Activated T-cell treated with anti-CD3 and anti-CD28 coated beads, Interleukin-2, amount 50 U/mL, for 4 hours (primary cell): Measurements from ENCODE around the gene PLCB4. TPM values are rescaled to one million over a fixed set of nuclear protein-coding genes. Genes with fewer than 3 reads are reported as not detected.

Experiments used
- ATAC-seq, 2 donors: fragments of 200-7000 bp; cut with Tn5 transposase; one replicate each; pipeline ENCODE4 v1.10.0; 2021
- DNase-seq: peaks from one replicate; pipeline ENCODE4 v3.0.0-alpha.2; 2020
- H3K27me3 Mint-ChIP-seq: one replicate; pipeline ENCODE4 v1.8.0; 2021; ENCODE audit warnings: low read depth, mixed read lengths
- H3K36me3 Mint-ChIP-seq: one replicate; pipeline ENCODE4 v1.8.0; 2022; ENCODE audit warnings: mixed read lengths; ENCODE audit not compliant: insufficient read depth
- H3K4me1 Mint-ChIP-seq: one replicate; pipeline ENCODE4 v1.8.0; 2021; ENCODE audit warnings: low read depth, mixed read lengths
- H3K4me3 Mint-ChIP-seq: one replicate; pipeline ENCODE4 v1.8.0; 2021; ENCODE audit warnings: mild to moderate bottlenecking, moderate library complexity, mixed read lengths
- H3K9me3 Mint-ChIP-seq: one replicate; pipeline ENCODE4 v1.8.0; 2021; ENCODE audit warnings: mixed read lengths
- total RNA-seq, 3 donors: library from RNA; stranded (reverse); gene quantifications; one replicate each; pipeline ENCODE4 v1.2.1, GENCODE V29; 2021

The PLCB4 gene
- total RNA-seq, 3 donors from 2014 or later, result 0.05 TPM; not detected in 1

DNA sequence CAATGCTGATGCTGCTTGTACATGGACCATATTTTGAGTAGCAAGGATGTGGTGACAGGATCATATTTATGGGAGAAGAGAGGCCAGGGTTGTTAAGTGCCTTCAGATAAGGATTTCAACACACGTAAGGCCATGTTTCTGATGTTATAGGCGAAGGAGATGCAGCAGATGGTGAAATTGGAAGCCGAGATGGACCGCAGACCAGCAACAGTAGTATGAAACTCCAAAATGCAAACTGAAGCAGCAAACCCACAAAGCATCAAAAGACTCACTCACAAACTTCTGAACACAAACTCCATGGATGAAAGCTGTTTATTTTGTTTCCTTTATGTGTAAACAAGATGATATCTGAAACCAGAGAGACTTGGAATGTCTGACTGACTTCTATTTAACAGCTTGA lies 409.9 kb downstream of the PLCB4 start:
- ATAC-seq, result no peak
- H3K9me3 Mint-ChIP-seq, result no peaks in the 10 kb centered on the region
- no peak overlapping the region for H3K4me3 Mint-ChIP-seq
- DNase-seq, result no peak
- no peaks in the 10 kb centered on the region for H3K27me3 Mint-ChIP-seq
- H3K4me1 Mint-ChIP-seq, result no peaks in the 10 kb centered on the region
- H3K36me3 Mint-ChIP-seq, result no peaks in the 10 kb centered on the region

DNA sequence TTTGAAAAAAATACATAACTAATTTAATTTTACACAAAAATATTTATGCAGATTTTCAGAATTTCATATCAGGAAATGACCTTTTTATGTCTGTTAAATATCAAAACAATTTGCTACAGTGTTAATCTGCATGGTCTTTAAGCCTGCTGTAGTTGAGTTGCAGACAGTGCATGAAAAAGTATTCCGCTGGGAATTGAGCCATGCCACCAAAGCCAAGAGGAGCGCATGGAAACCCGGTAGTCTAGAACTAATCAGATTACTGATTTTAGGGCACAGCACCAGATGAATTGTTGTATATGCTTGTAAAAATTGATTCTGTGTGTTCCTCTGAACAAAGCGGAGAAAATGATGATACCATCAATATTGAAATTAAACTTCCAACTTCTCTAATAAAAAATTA lies 411.2 kb downstream of the PLCB4 start:
- no peak overlapping the region for H3K4me3 Mint-ChIP-seq
- no peaks in the 10 kb centered on the region for H3K36me3 Mint-ChIP-seq
- no peaks in the 10 kb centered on the region for H3K9me3 Mint-ChIP-seq
- no peak for DNase-seq
- no peak for ATAC-seq
- H3K27me3 Mint-ChIP-seq, result no peaks in the 10 kb centered on the region
- H3K4me1 Mint-ChIP-seq, result no peaks in the 10 kb centered on the region

DNA sequence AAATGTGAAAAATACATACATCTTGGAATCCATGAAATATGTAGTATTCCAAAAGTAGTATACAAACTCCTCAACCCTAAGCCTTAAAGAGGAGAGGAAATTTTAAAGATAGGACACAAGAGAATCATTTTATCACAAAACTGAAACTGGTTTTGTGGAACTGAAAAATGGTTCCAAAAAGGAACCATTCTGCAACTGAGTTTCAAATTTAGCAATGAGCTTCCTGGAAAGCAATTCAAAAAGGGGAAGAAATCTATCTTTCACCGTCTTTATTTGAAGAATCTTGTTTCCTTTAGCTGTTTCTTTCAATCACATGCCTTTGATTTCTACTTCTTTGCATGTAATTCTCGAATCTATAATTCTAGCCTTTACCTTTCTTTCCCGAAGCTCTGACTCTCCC lies 413.3 kb downstream of the PLCB4 start:
- no peaks in the 10 kb centered on the region for H3K4me1 Mint-ChIP-seq
- no peaks in the 10 kb centered on the region for H3K27me3 Mint-ChIP-seq
- no peaks in the 10 kb centered on the region for H3K36me3 Mint-ChIP-seq
- no peak for ATAC-seq
- no peak for DNase-seq
- no peaks in the 10 kb centered on the region for H3K9me3 Mint-ChIP-seq
- H3K4me3 Mint-ChIP-seq, result no peak overlapping the region

- H3K27me3 Mint-ChIP-seq, result no peaks in the 10 kb centered on the region
- H3K9me3 Mint-ChIP-seq, result no peaks in the 10 kb centered on the region
- no peaks in the 10 kb centered on the region for H3K36me3 Mint-ChIP-seq
- no peaks in the 10 kb centered on the region for H3K4me1 Mint-ChIP-seq
- ATAC-seq, result no peak
- no peak for DNase-seq
- no peak overlapping the region for H3K4me3 Mint-ChIP-seq
These were observed 414.2 kb downstream of the PLCB4 start for GRCh38 chr20:9483131-9483530.

- no peaks in the 10 kb centered on the region for H3K4me1 Mint-ChIP-seq
- H3K9me3 Mint-ChIP-seq, result no peaks in the 10 kb centered on the region
- ATAC-seq (no peak), DNase-seq (no peak)
- no peaks in the 10 kb centered on the region for H3K36me3 Mint-ChIP-seq
- H3K4me3 Mint-ChIP-seq, result no peak overlapping the region
- no peaks in the 10 kb centered on the region for H3K27me3 Mint-ChIP-seq
These were observed 416.9 kb downstream of the PLCB4 start for GRCh38 chr20:9485614-9486340.

GRCh38 chr20:9487231-9487630 lies 418.3 kb downstream of the PLCB4 start:
- no peaks in the 10 kb centered on the region for H3K27me3 Mint-ChIP-seq
- H3K4me1 Mint-ChIP-seq, result no peaks in the 10 kb centered on the region
- no peaks in the 10 kb centered on the region for H3K9me3 Mint-ChIP-seq
- no peak for DNase-seq
- no peak overlapping the region for H3K4me3 Mint-ChIP-seq
- ATAC-seq, result no peak
- H3K36me3 Mint-ChIP-seq, result no peaks in the 10 kb centered on the region

- no peaks in the 10 kb centered on the region for H3K36me3 Mint-ChIP-seq
- DNase-seq (no peak), ATAC-seq (no peak)
These were observed 419.2 kb downstream of the PLCB4 start for GRCh38 chr20:9488063-9488462.

GRCh38 chr20:9490161-9490560 lies 421.3 kb downstream of the PLCB4 start:
- no peaks in the 10 kb centered on the region for H3K27me3 Mint-ChIP-seq
- no peak for ATAC-seq
- no peak overlapping the region for H3K4me3 Mint-ChIP-seq
- H3K36me3 Mint-ChIP-seq, result no peaks in the 10 kb centered on the region
- no peak for DNase-seq
- H3K4me1 Mint-ChIP-seq, result no peaks in the 10 kb centered on the region
- peaks cover 8% of the 10 kb centered on the region for H3K9me3 Mint-ChIP-seq

More at GRCh38 chr20:9488063-9488462, 419.2 kb downstream of the PLCB4 start:
- H3K27me3 Mint-ChIP-seq, result no peaks in the 10 kb centered on the region
- H3K9me3 Mint-ChIP-seq, result no peaks in the 10 kb centered on the region
- H3K4me1 Mint-ChIP-seq, result no peaks in the 10 kb centered on the region
- no peak overlapping the region for H3K4me3 Mint-ChIP-seq

GRCh38 chr20:9490631-9491030 lies 421.7 kb downstream of the PLCB4 start:
- Mint-ChIP-seq H3K4me3 (no peak overlapping the region), H3K9me3 (peaks cover 13% of the 10 kb centered on the region), H3K36me3 (no peaks in the 10 kb centered on the region), H3K4me1 (no peaks in the 10 kb centered on the region), H3K27me3 (no peaks in the 10 kb centered on the region)
- no peak for ATAC-seq
- no peak for DNase-seq

DNA sequence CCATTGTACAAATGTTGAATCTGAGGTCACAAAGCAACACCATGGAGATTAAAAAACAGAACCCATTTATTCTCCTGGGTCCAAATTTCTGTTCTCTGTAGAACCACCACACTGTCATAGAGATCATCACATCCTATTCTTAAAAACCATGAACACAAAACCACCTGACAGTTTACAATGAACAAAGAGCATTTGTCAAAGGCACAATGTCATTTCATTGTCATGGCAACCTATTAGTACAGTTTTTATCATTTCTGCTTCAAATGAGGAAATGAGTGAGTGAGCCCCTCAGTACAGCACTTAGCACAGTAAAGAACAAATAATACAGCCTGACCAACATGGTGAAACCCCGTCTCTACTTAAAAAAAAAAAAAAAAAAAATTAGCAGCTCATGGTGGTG lies 422.4 kb downstream of the PLCB4 start:
- Mint-ChIP-seq H3K27me3 (no peaks in the 10 kb centered on the region), H3K36me3 (no peaks in the 10 kb centered on the region), H3K4me3 (no peak overlapping the region), H3K9me3 (peaks cover 17% of the 10 kb centered on the region), H3K4me1 (no peaks in the 10 kb centered on the region)
- no peak for DNase-seq
- ATAC-seq, result no peak

DNA sequence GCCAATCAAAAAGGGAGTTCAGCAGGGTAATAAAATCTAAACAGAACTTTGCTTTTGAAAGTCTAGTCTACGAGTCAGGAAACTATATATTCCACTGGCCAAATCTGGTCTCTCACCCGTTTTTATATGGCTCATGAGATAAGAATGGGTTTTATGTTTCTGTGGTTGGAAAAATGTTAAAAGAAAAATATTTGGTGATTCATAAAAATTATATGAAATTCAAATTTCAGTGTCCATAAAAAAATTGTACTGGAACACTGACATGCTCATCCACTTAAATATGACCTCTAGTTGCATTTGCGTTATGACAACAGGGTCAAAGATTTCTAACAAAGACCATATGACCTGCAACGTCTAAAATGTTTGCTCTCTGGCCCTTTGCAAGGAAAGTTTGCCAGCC lies 423.2 kb downstream of the PLCB4 start:
- DNase-seq (no peak), ATAC-seq (no peak)
- Mint-ChIP-seq H3K4me1 (no peaks in the 10 kb centered on the region), H3K36me3 (no peaks in the 10 kb centered on the region), H3K9me3 (peaks cover 17% of the 10 kb centered on the region), H3K27me3 (no peaks in the 10 kb centered on the region), H3K4me3 (no peak overlapping the region)

DNA sequence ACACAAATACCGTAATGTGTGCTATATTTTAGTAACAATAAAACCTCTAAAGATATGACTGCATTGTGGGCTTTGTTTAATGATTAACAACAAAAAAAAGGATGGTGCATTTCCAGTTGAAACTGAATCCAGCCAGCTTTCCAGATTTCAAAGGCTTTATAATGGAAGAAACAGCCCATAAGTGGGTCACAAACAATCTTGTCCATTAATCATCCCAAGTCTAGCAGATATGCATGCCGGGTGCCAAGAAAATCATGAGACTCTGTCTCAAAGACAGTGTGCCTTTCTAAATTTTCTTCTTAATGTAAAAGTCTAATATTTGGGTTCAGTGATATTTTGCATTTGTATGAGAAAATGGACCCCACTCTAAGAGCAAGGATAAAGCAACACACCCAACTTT lies 424.9 kb downstream of the PLCB4 start:
- no peak overlapping the region for H3K4me3 Mint-ChIP-seq

GRCh38 chr20:9495701-9496100 lies 426.8 kb downstream of the PLCB4 start:
- H3K4me1 Mint-ChIP-seq, result no peaks in the 10 kb centered on the region
- peaks cover 21% of the 10 kb centered on the region for H3K9me3 Mint-ChIP-seq
- no peak for DNase-seq
- no peaks in the 10 kb centered on the region for H3K27me3 Mint-ChIP-seq
- no peaks in the 10 kb centered on the region for H3K36me3 Mint-ChIP-seq
- no peak for ATAC-seq
- no peak overlapping the region for H3K4me3 Mint-ChIP-seq

More for the DNA sequence above, 424.9 kb downstream of the PLCB4 start:
- DNase-seq (no peak), ATAC-seq (no peak)
- Mint-ChIP-seq H3K36me3 (no peaks in the 10 kb centered on the region), H3K27me3 (no peaks in the 10 kb centered on the region), H3K4me1 (no peaks in the 10 kb centered on the region), H3K9me3 (peaks cover 21% of the 10 kb centered on the region)

- Mint-ChIP-seq H3K9me3 (peaks cover 21% of the 10 kb centered on the region), H3K4me1 (no peaks in the 10 kb centered on the region), H3K4me3 (no peak overlapping the region), H3K27me3 (no peaks in the 10 kb centered on the region), H3K36me3 (no peaks in the 10 kb centered on the region)
- ATAC-seq (no peak), DNase-seq (no peak)
These were observed 427.3 kb downstream of the PLCB4 start for GRCh38 chr20:9496155-9496554.

DNA sequence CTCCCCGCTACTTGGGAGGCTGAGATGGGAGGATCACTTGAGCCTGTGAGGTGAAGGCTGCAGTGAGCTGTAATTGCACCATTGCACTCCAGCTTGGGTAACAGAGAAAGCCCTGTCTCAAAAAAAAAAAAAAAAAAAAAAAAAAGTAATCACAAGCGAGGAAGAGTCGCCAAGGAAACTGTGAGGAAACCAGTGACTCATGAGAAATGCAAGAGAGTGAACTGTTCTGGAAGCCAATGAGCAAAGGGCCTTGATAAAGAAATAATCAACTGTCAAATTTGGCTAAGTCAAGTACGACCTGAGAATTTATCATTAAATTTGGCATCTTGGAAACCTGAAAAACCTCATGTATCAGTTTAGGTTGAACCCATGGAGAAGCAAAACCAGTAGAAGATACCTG lies 429.4 kb downstream of the PLCB4 start:
- H3K27me3 Mint-ChIP-seq, result no peaks in the 10 kb centered on the region
- no peaks in the 10 kb centered on the region for H3K36me3 Mint-ChIP-seq
- peaks cover 21% of the 10 kb centered on the region for H3K9me3 Mint-ChIP-seq
- no peak for DNase-seq
- H3K4me1 Mint-ChIP-seq, result no peaks in the 10 kb centered on the region
- H3K4me3 Mint-ChIP-seq, result no peak overlapping the region
- ATAC-seq, result no peak
